Posterior cingulate gyrus (tissue), 11 donors: ENCODE data around the gene ZNF260.

Source experiments
- DNase-seq, 10 donors: peaks; one replicate each; pipeline versions ENCODE4 v3.0.0 to v3.0.0-alpha.2; 2020 to 2021; ENCODE audit warnings: mixed read lengths in 3 of 10
- intact Hi-C: fragments of 100-400 bp; cut with DNase I; formaldehyde crosslinking; loops from one replicate; pipeline ENCODE4 v1.15.1; 2023

Gene ZNF260

DNA sequence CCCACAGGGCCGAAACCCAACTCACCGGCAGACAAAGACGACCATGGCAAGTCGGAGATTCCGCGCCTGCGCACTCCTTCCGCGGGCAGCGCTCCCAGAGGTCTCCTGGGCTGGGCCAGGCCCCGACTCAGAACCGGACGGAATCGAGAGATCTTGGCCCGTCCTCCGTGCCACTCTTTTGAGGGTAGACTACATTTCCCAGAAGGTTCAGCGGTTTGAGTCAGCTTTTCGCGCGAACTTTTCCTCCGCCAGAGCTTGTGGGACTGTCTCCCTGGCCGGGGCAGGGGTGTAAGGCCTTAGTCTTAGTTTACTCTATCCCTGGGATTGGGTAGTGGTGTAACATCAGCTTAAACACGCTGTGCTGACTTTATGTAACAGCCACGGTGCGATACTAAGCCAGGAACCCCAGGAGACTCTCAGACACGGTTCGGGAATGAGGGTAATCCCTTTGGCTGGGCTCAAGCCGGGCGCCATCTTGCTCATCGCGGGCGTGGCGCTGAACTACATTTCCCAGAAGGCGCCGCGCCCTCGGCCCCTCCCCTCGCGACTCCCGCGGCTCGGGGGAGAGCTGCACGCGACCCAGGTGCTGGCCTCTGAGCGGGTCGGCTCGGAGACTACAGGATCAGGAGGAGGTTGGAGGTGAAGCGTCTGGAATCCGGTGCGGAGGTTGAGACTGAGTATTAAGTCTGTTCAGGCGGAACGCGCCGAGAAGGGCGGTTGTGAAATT lies at the start of gene ZNF260:
Gene ZNF260 (minus strand): TSS at position 78 of the 727 bp plus-strand sequence. CDS start 13,033 bp downstream, outside the sequence.
- DNase-seq = peak; percentile 95 to 99 (median 97)
- intact Hi-C loops = loop anchor here (2.0 to 5.0 kb wide), 2 partner anchors 44 to 242 kb away; partner anchors contain the start of gene ZNF529

DNA sequence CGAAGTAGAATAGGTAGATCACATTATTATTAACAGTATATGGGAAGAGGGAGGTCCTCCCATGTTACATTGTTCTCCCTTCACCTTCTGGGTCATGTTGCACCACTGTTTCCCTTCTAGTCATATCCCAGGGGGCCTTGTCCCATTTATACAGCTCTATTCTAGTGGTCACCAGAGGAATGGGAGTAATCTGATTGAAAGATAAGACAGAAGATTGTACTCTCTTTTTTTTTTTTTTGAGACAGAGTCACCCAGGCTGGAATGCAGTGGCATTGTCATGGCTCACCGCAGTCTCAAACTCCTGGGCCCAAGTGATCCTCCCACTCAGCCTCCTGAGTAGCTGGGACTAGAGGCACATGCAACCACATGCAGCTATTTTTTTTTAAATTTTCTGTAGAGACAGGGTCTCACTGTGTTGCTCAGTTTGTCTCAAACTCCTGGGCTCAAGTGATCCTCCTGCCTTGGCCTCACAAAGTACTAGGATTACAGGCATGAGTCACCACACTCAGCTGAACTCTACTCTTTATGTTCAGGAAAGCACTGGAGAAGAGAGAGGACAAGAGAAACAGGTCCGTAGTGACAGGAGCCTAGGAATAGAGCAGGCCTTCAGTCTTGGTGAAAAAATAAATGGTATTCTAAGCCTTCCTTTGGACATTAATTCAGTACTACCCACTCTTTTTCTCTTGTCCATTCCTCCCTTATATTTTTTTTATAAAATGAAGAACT lies 49.4 kb upstream of the ZNF260 start:
- no peak for DNase-seq
- intact Hi-C loops = no loop called here

DNA sequence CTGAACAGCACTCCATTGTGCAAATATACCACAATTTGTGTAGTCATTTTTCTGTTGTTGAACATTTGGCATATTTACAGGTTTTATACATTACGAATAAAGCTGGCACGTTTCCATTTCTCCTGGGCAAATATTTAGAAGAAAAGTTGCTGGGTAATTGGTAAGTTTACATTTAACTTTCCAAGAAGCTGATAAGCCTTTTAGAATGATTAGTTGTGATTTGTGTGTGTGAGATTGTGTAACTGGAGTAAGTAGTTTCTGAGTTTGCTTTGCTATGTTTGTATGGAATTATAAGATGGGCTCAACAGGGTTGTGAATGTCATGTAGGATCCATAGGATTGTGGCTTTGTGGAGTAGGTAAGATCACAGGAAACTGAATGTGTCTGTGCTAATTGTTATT lies 46.7 kb upstream of the ZNF260 start:
- intact Hi-C loops = loop anchor here (5.0 kb wide), 1 partner anchor 47 kb away; the partner anchor contains the start of gene ZNF260
- no peak for DNase-seq

DNA sequence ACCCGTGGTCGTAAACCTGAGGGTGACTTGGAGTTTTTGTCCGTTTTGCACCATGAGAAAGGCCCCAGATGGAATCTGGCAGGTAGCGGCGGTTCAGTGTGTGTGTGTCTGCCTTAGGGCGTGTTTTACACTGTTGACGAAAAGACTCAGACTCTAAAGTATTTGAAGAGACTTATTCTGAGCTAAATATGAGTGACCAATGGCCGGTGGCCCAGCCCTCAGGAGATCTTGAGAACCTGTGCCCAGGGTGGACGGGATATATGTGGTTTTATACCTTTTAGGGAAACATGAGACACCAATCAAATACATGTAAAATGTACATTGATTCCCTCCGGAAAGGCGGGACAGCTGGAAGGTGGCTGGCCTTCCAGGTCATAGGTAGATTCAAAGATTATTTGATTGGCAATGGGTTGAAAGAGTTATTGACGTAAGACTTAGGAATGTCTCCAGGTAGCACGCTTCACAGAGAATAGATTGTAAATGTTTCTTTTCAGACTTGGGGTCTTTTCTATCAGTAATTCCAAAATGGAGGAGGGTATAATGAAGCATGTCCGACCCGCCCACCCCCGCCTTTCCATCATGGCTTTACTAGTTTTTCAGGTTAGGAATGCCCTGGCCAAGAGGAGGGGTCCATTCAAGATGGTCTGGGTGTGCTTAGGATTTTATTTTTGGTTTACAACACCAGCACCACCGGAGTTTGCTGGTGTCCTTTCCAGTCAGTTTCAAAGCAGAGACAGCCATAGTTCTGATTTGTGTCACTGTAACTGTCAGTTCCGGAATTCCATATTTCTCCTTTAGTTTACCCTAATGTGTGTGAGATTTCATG lies 46.0 kb upstream of the ZNF260 start:
- DNase-seq = no peak

DNA sequence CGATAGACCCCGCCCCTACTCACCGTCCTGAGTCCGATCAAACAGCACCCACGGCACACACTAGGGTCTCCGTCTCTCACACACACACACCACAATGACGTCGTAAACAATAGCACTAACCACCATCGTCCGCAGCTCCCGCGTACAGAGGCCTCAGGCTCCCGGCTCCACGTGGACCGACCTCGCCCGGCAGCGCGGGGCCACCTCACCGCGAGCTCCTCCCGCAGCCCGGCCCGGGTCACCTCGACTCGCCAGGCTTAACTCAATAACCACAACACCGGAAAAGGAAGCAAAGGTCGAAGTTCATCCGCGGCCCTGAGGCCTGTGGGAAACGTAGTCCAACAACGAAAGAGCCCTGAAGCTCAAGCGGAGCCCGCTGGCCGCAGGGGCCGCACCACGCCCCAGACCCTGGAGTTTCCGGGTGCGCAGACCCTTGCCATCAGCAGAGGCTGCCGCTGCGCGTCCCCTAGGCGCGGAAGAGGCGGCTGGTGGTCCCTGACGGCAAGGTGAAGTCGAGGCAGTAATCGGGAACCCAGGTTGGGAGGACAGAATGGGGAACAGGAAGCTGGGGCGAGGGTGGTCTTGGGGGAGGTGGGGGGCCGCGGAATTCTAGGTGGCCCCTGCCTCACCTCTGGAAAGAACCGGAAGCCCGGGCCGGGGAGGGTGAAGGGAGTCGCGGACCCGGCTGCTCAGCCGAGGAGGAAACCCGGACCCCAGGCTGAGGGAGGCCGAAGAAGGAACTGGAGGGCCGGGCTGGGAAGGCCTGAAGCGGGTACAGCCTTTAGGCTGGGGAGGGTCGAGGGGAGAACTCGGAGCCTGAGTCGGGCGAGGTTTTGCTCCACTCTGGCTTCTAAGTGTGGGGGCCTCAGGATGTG lies 45.2 kb upstream of the ZNF260 start, which contains the start of gene ZNF529:
Gene ZNF529 (minus strand): TSS at position 273 of the 875 bp plus-strand sequence. CDS start 946 bp downstream, outside the sequence.
- intact Hi-C loops = loop anchor here (5.0 kb wide), 1 partner anchor 46 kb away; the partner anchor contains the start of gene ZNF260
- DNase-seq = peak; percentile 85 to 99 (median 92)

More for the DNA sequence above, 46.0 kb upstream of the ZNF260 start:
- intact Hi-C loops = loop anchor here (5.0 kb wide), 1 partner anchor 47 kb away; the partner anchor contains the start of gene ZNF260

DNA sequence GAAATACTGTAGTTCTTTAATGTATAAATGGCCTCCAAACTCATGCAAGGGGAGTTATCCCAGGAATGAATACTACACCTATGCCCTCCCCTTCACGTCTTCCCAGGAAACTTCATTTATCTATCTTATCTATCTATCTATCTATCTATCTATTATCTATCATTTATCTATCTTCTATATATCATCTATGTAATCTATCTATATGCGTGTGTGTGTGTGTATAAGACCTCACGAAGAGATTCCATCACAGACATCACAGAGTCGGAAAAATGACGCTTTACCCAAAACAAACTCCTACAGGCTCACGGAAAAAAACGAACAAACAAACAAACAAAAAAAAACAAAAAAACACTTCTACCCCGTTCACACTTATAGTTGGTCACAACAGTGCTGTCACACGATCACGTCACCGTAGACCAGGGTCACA lies 44.5 kb upstream of the ZNF260 start:
- intact Hi-C loops = loop anchor here (5.0 kb wide), 1 partner anchor 45 kb away; the partner anchor contains the start of gene ZNF260
- DNase-seq = no peak

DNA sequence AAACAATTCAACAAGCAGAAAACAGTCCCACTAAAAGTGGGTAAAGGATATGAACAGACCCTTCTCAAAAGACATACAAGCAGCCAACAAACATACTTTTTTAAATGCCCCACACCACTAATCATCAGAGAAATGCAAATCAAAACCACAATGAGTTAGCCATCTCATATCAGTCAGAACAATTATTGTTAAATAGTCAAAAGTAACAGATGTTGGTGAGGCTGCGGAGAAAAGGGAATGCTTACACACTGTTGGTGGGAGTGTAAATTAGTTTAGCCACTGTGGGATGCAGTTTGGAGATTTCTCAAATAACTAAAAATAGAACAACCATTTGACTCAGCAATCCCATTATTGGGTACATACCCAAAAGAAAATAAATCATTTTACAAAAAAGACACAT lies 36.3 kb upstream of the ZNF260 start:
- intact Hi-C loops = no loop called here
- no peak for DNase-seq

DNA sequence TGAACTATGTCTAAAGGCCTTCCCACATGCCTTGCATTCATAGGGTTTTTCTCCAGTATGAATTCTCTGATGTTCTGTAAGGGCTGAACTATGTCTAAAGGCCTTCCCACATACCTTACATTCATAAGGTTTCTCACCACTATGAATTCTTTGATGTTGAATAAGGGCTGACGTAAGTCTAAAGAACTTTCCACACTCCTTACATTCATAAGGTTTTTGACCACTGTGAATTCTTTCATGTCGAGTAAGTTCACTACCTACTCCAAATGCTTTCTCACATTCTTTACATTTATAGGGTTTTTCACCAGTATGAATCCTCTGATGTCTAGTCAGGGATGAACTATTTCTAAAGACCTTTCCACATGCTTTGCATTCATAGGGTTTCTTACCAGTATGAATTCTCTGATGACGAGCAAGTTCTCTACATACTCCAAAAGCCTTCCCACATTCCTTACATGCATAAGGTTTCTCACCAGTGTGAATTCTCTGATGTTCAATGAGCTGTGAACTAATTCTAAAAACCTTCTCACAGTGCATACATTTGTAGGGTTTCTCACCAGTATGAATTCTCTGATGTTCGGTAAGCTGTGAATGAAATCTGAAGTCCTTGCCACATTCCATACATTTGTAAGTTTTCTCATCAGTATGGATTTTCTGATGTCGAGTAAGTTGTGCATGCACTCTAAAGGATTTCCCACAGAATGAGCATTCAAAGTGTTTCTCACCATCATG lies 19.1 kb upstream of the ZNF260 start:
- DNase-seq = no peak
- intact Hi-C loops = no loop called here

DNA sequence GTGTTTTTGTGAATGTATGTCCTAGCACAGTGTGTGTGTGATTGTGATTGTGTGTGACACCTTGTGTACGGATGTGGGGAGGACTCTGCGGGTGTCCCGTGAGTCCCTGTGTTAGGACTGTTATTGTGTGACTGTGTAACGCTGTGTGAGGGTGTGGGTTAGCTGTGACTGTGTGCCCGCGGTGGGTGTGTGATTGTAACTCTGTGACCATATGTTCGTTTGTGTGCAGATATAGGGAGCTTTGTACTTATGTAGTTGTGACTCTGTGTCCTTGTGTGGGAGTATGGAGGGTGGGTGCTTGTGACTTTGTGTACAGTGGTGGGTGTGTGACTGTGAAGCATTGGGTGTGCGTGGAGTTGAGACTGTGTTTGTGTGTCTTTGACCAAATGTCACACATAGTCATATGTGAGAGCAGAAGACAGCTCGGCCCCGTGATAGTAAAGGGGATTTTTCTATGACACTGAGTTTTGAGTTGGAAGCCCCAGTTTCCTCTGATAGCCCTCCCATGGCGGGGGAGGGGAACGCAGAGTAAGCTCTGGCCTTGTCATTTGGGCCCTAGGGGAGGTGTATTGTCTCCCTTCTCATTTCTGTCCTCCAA lies 949 bp upstream of the ZNF260 start:
- intact Hi-C loops = loop anchor here (2.0 to 5.0 kb wide), 2 partner anchors 43 to 242 kb away; partner anchors contain the start of gene ZNF529
- DNase-seq = no peak

DNA sequence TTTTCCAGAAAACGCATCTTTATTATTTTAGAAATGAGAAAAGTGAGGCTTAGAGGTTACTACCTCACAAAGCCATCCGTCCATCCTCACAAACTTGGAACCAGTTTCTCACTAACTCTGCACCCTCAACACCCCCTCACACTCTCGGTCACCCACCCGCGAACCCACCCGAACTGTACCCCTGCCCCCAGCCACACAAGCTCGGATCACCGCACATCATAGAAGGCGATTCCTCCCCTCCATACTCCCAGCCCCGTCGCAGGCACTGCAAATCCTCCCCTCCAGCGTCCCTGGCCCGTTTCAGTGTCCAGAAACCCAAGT lies 238 bp downstream of the ZNF260 start:
- intact Hi-C loops = loop anchor here (2.0 to 5.0 kb wide), 2 partner anchors 44 to 243 kb away; partner anchors contain the start of gene ZNF529
- DNase-seq = no peak

DNA sequence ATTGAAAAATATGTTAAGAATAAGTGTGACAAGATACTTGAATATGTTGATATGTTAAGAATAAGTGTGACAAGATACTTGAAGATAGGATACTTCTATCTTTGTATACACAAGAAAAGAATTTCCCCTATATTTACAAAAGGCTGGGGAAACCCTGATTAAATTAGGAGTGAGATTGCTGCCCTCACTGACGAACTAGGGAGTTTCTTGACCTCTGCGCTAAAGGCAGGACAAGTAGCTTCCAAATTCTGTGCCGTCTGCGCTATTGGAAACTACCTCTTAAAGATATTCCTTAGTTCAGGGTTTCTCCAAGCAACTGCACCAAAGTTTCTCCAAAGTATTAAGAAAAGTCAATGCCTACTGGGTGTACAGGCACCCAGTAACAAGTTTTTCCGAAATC lies 730 bp downstream of the ZNF260 start:
- intact Hi-C loops = loop anchor here (5.0 kb wide), 1 partner anchor 45 kb away; the partner anchor contains the start of gene ZNF529
- no peak for DNase-seq

DNA sequence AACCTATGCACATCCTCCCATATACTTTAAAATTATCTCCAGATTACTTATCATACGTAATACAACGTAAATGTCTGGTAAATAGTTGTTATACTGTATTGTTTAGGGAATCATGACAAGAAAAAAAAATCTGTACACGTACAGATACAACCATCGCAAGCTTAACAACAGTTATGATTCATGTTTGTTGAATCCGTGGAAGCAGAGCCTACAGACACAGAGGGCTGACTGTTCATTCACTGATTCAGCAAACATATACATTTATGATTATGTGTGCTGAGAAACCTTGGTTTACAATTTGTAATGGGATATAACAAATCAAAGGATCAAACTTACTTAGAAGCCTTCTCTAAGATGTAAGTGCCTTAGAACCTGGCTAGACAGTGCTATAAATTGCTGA lies 1.5 kb downstream of the ZNF260 start:
- intact Hi-C loops = loop anchor here (5.0 kb wide), 1 partner anchor 46 kb away; the partner anchor contains the start of gene ZNF529
- DNase-seq = no peak

DNA sequence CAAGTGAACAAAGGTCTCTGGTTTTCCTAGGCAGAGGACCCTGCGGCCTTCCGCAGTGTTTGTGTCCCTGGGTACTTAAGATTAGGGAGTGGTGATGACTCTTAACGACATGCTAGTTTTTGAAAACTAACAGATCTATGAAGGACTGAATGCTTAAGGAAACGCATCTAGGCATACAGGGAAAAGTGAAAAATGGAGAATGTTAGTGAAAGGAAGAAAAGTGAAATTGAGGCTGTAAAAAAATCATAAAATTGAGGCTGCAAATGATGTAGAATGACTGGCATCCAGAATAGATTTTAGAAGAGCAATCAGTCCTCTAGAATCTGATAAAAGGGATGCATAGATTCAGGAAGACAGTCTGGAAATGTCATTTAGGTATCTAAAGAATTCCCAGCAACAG lies 3.5 kb downstream of the ZNF260 start:
- intact Hi-C loops = loop anchor here (5.0 kb wide), 1 partner anchor 48 kb away; the partner anchor contains the start of gene ZNF529
- no peak for DNase-seq

DNA sequence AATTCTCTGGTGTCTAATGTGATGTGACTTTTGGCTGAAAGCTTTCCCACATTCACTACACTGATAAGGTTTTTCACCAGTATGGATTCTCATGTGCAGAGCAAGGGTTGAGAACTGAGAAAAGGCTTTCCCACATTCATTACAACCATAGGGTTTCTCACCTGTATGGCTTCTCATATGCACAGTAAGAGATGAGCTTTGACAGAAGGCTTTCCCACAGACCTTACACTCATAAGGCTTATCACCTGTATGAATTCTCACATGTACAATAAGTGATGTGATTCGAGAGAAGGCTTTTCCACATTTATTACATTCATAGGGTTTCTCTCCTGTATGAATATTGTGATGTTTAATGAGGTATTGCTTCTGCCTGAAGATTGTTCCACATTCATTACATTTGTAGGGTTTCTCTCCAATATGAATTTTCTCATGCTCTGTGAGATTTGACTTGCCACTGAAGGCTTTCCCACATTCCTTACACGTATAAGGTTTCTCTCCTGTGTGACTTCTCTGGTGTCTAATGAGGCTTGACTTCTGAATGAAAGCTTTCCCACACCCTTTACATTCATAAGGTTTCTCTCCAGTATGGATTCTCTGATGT lies 14.0 kb downstream of the ZNF260 start:
- intact Hi-C loops = no loop called here
- no peak for DNase-seq

DNA sequence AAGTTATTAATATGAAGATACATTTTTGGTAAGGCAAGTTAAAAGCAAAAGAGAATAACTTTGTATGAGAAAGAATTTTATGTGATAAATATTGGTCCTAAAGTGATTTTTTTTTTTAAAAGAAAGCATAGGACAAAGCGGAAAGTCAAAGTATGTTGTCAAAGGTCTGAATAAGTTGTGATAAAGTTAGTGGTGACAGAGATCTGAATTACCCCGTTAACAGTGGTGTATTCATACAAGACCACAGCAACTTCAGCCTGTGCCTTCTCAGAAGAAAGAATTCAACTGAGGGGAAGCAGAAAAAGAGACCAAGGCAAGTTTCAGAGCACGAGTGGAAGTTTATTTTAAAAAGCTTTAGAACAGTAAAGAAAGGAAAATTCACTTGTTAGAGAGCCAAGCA lies 19.7 kb downstream of the ZNF260 start:
- DNase-seq = no peak
- intact Hi-C loops = no loop called here

DNA sequence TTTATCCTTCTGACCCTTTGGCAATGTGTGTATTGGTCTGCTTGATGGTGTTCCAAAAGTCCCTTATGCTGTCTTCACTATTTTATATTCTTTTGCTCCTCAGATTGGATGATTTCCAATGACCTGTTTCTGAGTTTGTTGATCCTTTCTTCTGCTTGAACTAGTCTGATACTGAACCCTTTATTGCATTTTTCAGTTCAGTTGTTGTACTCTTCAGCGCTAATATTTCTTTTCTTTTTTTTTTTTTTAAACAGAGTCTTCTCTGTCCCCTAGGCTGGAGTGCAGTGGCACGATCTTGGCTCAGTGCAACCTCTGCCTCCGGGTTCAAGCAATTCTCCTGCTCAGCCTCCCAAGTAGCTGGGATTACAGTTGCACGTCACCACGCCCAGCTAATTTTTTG lies 26.1 kb downstream of the ZNF260 start:
- intact Hi-C loops = no loop called here
- DNase-seq = no peak

DNA sequence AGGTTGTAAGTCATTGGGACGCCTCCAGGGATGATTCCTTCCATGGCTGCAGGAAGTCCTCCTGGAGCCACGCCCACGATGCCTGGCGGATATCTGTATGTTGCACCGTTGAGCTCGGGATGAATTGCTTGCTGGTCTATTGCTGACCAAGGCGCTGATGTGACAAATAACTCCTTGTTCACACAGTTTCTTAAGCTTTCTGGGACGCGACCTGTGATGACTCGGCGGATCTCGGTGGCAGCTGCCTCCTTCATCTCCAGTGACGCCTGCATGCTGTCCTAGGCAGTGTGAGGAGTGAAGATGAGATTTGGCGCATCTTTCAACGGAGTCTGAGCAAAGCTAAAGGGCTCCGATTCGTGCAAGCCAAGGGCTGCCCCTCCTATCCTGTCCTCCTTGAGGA lies 31.1 kb downstream of the ZNF260 start:
- intact Hi-C loops = no loop called here
- DNase-seq = no peak
